ENCODE results near the gene CTNNBL1.

DNA sequence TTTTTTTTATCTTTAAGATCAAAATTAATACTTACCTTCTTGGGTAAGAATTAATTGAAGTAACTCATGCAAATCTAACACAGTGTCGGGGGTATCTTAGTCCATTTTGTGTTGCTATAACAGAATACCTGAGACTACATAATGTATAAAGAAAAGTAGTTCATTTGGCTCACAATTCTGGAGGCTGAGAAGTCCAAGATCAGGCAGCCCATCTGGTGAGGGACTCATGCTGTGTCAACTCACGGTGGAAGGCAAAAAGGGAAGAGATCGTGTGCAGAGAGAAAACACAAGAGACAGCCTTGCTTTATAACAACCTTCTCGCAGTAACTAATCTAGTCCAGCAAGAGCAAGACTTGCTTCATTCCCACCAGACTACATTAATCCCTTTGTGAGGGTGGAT lies 116.2 kb downstream of the CTNNBL1 start:
- TF ChIP-seq, protein P1, sequence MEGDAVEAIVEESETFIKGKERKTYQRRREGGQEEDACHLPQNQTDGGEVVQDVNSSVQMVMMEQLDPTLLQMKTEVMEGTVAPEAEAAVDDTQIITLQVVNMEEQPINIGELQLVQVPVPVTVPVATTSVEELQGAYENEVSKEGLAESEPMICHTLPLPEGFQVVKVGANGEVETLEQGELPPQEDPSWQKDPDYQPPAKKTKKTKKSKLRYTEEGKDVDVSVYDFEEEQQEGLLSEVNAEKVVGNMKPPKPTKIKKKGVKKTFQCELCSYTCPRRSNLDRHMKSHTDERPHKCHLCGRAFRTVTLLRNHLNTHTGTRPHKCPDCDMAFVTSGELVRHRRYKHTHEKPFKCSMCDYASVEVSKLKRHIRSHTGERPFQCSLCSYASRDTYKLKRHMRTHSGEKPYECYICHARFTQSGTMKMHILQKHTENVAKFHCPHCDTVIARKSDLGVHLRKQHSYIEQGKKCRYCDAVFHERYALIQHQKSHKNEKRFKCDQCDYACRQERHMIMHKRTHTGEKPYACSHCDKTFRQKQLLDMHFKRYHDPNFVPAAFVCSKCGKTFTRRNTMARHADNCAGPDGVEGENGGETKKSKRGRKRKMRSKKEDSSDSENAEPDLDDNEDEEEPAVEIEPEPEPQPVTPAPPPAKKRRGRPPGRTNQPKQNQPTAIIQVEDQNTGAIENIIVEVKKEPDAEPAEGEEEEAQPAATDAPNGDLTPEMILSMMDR (IDR thresholded peaks at IDR 0.05), result no peak
- TF ChIP-seq ETV6 (CRISPR knock-in tag; IDR thresholded peaks at IDR 0.05), result no peak
- TF ChIP-seq, protein P2, sequence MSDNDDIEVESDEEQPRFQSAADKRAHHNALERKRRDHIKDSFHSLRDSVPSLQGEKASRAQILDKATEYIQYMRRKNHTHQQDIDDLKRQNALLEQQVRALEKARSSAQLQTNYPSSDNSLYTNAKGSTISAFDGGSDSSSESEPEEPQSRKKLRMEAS (CRISPR knock-in tag; IDR thresholded peaks at IDR 0.05), result no peak
- no peak for TF ChIP-seq TP53 (CRISPR knock-in tag; IDR thresholded peaks at IDR 0.05)
- no peak for TF ChIP-seq ZNF416 (CRISPR knock-in tag; IDR thresholded peaks at IDR 0.05)
- no peak for TF ChIP-seq FOXP1 (CRISPR knock-in tag; IDR thresholded peaks at IDR 0.05; ENCODE audit: borderline replicate concordance)
- no peak for TF ChIP-seq IRF2 (CRISPR knock-in tag; IDR thresholded peaks at IDR 0.05; ENCODE audit: borderline replicate concordance, low read depth)
- TF ChIP-seq, protein P3, sequence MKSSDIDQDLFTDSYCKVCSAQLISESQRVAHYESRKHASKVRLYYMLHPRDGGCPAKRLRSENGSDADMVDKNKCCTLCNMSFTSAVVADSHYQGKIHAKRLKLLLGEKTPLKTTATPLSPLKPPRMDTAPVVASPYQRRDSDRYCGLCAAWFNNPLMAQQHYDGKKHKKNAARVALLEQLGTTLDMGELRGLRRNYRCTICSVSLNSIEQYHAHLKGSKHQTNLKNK (CRISPR knock-in tag; IDR thresholded peaks at IDR 0.05), result no peak
